Fibroblast of skin of abdomen (primary cell): ENCODE data around the gene DYNC2H1. TPM values are rescaled to one million over a fixed set of nuclear protein-coding genes. Genes with fewer than 3 reads are reported as not detected.

Experiments used
- DNase-seq: peaks from one replicate; pipeline ENCODE4 v3.0.0-alpha.2; 2013
- polyA plus RNA-seq, 2 experiments: library from polyadenylated mRNA; unstranded; fragments of 120-200 nt; gene quantifications; one replicate each; pipeline ENCODE4 v1.2.1, GENCODE V29; 2013; ENCODE audit not compliant: insufficient read length in 2 of 2

The DYNC2H1 gene, protein sequence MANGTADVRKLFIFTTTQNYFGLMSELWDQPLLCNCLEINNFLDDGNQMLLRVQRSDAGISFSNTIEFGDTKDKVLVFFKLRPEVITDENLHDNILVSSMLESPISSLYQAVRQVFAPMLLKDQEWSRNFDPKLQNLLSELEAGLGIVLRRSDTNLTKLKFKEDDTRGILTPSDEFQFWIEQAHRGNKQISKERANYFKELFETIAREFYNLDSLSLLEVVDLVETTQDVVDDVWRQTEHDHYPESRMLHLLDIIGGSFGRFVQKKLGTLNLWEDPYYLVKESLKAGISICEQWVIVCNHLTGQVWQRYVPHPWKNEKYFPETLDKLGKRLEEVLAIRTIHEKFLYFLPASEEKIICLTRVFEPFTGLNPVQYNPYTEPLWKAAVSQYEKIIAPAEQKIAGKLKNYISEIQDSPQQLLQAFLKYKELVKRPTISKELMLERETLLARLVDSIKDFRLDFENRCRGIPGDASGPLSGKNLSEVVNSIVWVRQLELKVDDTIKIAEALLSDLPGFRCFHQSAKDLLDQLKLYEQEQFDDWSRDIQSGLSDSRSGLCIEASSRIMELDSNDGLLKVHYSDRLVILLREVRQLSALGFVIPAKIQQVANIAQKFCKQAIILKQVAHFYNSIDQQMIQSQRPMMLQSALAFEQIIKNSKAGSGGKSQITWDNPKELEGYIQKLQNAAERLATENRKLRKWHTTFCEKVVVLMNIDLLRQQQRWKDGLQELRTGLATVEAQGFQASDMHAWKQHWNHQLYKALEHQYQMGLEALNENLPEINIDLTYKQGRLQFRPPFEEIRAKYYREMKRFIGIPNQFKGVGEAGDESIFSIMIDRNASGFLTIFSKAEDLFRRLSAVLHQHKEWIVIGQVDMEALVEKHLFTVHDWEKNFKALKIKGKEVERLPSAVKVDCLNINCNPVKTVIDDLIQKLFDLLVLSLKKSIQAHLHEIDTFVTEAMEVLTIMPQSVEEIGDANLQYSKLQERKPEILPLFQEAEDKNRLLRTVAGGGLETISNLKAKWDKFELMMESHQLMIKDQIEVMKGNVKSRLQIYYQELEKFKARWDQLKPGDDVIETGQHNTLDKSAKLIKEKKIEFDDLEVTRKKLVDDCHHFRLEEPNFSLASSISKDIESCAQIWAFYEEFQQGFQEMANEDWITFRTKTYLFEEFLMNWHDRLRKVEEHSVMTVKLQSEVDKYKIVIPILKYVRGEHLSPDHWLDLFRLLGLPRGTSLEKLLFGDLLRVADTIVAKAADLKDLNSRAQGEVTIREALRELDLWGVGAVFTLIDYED (N-terminal part only)
- 21.7 TPM for polyA plus RNA-seq (2013, experiment 1 of 2; ENCODE audit: insufficient read length)
- polyA plus RNA-seq (2013, experiment 2 of 2; ENCODE audit: insufficient read length), result 19.5 TPM

GRCh38 chr11:103108933-103109817 lies at the start of gene DYNC2H1:
DYNC2H1 (plus strand) TSS chr11:103109426; CDS start chr11:103109575, 149 bp downstream.
- peak; percentile 94 for DNase-seq

DNA sequence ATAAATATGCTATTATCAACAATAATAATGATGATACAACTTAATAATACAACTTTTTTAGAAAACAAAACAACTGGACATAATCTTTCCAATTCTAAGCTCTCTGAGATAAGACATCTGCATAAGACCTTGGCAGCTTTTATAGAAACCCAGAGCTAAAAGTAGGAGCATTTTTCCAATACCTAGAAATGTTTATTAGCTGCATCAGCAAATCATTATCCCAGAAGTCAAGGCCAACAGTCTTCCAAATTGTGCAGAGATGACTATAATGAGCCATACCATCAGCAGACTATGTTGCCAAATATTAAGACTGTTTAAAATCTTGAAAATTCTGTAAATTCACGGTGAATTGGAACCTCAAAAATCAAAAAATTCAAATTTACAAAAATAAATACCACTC lies 47.6 kb upstream of the DYNC2H1 start:
- DNase-seq, result no peak

DNA sequence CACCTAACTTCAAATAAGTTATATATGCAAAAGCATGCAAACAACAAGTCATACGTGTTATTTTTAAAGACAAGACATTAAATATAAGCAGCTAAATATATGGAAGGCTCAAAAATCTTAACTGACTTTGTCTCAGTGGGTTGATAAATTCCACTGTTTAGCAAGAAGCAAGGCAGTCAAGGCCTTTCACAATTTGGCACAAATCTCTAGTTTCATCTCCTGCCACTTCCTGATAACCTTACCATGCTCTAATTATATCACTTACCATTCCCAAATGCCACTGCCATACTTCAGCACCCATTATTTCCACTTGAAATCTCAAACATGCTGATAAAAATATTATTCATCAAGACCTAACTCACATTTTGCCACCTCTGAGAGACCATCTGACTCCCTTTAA lies 42.1 kb upstream of the DYNC2H1 start:
- DNase-seq, result no peak

DNA sequence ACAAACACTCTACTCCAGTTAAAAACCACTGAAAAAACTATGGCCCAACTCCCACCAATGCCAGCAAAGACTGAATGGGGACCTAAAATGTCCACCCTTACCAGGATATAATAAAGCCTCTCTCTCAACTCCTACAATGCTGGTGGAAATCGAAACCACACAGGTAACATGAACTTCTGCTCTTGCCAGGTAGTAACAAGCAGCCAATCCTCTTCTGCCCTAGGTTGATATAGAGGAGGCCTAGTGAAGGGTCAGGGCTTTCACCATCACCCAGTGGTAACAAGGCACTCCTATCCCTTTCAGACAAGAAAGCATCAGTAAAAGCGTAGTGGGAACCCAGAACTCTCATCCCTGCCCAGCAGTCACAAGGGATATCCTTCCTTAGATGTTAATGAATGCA lies 39.9 kb upstream of the DYNC2H1 start:
- no peak for DNase-seq

- no peak for DNase-seq
Measured at GRCh38 chr11:103070142-103070541, 39.1 kb upstream of the DYNC2H1 start.

DNA sequence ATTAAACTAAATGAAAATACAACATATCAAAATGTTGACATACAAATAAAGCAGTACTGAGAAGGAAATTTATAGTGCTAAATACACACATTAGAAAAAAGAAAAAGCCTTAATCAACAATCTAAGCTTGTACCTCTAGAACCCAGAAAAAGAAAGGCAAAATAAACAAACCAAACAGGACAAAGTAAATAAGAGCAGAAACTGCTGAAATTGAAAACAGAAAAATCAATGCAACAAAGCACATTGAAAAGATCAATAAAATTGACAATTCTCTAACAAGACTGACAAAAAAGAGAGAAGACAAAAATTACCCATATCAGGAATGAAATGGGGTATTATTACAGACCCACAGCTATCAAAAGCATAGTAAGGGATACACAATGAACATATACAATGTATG lies 38.2 kb upstream of the DYNC2H1 start:
- DNase-seq, result no peak

DNA sequence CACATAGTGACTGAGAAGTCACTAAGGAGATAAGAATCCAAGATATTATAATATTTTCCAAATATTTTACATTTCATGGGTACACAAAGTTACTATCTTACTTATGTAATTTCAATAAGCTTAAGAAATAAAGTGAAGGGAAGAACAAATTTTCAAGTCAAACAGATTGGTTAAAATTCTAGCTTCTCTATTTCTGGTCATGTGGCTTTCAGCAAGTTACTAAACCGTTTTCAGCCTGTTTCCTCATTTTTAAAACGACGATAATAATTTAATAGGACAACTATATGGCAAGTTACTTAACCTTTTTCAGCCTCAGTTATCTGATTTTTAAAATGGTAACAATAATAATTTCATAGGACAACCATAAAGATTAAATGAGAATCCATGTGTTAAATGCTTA lies 32.9 kb upstream of the DYNC2H1 start:
- no peak for DNase-seq

- no peak for DNase-seq
Measured at GRCh38 chr11:103077554-103077953, 31.7 kb upstream of the DYNC2H1 start.

DNA sequence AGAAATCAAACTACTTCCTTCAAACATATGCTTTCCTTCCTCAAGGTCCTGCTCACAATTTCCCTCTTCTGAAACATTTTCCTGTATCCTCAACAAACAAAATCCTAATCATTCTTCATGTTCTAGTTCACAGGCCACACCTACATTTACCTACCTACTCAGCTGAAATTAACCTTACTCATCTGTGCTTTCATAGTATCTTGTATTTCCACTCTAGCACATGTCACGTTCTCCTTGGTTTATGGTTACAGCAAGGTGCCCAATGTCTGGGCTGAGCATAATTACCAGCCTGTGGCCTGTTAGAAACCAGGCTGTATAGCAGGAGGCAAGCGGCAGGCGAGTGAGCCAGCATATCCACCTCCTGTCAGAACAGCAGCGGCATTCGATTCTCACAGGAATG lies 30.5 kb upstream of the DYNC2H1 start:
- DNase-seq, result no peak

DNA sequence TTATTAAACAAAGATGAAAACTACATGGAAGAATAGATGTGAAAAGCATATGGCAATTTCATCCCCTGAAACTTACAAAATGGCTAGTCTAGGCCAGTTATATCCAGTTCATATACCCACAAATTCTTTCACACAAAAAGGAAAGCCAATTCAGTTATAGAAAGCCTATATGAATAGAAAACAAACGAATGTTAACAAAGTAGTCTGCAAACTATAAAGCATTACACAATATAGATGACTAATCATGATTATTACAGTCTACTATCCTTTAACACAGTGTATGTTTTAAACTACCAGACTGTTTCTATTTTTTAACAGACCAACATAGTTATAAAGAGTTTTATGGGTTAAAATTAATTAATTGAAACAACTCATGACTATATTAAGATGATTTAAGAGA lies 29.4 kb upstream of the DYNC2H1 start:
- DNase-seq, result peak; percentile 45

GRCh38 chr11:103085758-103086365 lies 23.4 kb upstream of the DYNC2H1 start:
- peak; percentile 4 for DNase-seq

DNA sequence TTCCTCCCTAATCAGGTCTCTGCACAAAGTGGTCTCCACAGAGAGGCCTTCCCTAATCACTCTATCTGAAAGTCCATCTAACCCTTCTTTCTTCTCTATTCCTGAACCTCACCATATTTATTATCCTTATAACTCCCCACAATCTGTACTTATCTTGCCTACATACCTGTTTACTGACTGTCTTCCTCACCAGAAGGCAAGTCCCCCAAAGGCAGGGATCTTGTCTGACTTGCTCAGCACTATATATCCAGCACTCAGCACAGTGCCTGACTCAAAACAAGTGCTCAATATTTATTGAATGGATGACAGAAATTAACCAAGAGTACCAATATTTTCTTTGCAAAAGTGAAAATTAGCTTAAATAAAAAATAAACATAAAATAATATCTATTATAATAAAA lies 22.8 kb upstream of the DYNC2H1 start:
- no peak for DNase-seq

DNA sequence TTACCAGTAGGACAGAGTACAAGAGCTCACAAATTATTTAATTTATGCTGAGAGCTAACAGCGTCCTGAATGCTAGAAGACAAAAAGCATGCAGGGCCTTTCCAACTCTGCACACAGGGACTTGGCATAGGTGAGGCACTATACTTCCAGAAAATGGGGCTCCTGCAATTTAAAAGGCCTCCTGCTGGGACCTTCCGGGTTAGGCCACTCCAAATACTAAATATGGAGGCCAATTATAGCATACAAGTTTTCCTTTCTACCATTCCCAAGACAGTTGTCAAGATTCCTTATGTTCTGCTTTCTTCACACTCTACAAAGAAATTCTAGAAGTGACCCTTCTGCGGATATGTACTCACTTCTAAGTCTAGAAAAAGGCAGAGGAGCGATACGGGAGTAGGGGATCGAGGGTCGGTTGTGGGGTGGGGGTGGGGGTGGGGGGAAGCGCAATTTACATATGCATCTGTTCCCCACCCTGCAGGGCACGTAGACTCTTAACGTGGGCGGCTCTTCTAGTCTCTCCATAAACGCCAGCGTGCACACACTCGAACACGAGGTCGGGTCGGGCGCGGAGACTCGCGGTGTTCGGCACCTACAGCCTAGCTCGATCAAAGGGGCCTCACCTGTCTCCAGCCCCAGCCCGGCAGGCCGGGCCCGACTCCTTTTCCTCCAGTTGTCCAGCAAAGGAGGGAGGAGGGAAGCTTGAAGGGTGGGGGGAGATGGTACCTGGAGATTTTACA lies 18.0 kb upstream of the DYNC2H1 start:
- DNase-seq, result peak; percentile 31

DNA sequence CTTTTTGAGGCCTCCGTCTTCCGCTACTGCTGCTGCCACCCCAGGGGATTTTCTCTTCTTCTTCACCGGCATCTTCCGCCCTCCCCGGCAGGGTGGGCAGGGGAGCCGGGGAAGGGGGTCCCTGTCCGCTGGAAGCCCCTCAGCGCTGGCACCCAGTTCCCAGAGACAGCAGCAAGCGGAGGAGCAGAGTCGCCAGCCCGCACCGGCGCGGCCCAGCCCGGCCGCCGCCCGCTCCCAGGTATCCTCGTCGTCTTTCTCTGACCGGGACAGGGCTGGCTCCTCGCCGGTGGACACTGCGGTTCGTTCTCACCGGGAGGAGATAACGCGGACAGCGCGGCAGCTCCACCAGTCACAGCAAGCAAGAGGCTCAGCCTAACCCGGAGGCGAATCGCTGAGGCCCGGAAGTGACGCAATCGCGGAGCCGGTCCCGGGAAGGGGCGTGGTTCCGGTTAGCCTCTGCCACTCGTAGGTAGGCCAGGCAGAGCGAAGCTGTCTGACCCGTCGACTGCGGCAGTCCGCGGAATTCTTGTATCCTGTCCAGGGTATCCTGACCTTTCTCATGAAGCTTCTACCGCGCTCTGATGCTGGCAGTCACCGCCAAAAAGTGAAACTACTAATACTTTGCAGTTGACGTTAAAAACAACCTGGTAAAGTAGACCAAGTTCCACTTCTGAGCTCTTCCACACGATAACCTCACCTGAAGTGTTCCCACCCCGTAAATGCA lies 17.3 kb upstream of the DYNC2H1 start, which contains the start of gene DCUN1D5:
DCUN1D5 (minus strand) TSS at position 360 of the 724 bp plus-strand sequence; CDS start at position 72, 288 bp downstream.
- DNase-seq, result peak; percentile 94

- no peak for DNase-seq
Measured at GRCh38 chr11:103097279-103097678, 11.9 kb upstream of the DYNC2H1 start.

- no peak for DNase-seq
Measured at GRCh38 chr11:103109818-103110388, 677 bp downstream of the DYNC2H1 start.

- DNase-seq, result peak; percentile 53
Measured at GRCh38 chr11:103110391-103110790, 1.2 kb downstream of the DYNC2H1 start.

DNA sequence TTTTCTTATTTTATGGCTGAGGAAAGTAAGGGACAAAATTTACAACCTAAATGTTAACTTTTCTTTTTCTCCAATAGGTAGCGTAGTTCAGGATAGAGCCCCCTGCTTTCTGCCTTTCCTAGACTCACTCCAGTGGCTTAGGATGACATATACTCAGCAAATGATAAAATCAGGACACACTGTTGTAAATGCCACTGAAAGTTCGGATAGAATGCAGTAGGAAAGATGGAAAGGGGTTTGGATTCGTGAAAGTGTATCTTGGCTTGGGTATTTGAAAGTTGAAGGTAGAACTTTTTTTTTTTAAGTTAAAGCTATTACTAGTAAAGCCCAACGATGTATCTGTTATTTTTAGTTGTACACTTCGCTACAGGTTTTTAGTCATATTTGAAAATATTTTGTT lies 2.2 kb downstream of the DYNC2H1 start:
- no peak for DNase-seq

- no peak for DNase-seq
Measured at GRCh38 chr11:103112364-103112763, 3.1 kb downstream of the DYNC2H1 start.
